ENCODE results near the gene DNAJC6. TPM values are rescaled to one million over a fixed set of nuclear protein-coding genes. Genes with fewer than 3 reads are reported as not detected.
"Not testable (repeated sequence)": the region's sequence is repeated elsewhere in the genome, so short reads cannot be mapped to it uniquely, and the experiment has no call there.

The DNAJC6 gene
- total RNA-seq, 4 donors from 2014 or later, result 0.11 to 1.3 (median 0.34) TPM

DNA sequence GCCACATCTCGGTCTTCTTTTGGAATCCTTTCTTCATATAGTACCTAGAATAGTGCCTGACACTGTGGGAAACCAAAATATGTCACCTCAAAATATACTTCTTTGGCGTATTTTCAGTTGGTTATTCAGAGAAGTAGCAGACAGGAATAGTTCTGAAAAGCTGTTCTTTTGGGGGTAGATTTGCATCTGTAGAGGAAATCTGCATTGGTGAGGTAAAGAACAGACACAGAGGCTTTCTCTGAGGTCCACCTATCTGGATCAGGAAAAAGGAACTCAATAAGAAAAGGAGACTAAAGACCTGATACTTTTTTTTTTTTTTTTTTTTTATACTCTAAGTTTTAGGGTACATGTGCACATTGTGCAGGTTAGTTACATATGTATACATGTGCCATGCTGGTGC is 134.3 kb downstream of the DNAJC6 start:
- TF ChIP-seq POLR2A (IDR thresholded peaks at IDR 0.05), result no peak
- TF ChIP-seq, protein P1, sequence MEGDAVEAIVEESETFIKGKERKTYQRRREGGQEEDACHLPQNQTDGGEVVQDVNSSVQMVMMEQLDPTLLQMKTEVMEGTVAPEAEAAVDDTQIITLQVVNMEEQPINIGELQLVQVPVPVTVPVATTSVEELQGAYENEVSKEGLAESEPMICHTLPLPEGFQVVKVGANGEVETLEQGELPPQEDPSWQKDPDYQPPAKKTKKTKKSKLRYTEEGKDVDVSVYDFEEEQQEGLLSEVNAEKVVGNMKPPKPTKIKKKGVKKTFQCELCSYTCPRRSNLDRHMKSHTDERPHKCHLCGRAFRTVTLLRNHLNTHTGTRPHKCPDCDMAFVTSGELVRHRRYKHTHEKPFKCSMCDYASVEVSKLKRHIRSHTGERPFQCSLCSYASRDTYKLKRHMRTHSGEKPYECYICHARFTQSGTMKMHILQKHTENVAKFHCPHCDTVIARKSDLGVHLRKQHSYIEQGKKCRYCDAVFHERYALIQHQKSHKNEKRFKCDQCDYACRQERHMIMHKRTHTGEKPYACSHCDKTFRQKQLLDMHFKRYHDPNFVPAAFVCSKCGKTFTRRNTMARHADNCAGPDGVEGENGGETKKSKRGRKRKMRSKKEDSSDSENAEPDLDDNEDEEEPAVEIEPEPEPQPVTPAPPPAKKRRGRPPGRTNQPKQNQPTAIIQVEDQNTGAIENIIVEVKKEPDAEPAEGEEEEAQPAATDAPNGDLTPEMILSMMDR (IDR thresholded peaks at IDR 0.05), result no peak
- intact Hi-C loops (cut with DNase I), result no loop called here
- WGBS, 2 donors, result 81 to 89% methylated on average over 2 of the region's 2 CpGs

DNA sequence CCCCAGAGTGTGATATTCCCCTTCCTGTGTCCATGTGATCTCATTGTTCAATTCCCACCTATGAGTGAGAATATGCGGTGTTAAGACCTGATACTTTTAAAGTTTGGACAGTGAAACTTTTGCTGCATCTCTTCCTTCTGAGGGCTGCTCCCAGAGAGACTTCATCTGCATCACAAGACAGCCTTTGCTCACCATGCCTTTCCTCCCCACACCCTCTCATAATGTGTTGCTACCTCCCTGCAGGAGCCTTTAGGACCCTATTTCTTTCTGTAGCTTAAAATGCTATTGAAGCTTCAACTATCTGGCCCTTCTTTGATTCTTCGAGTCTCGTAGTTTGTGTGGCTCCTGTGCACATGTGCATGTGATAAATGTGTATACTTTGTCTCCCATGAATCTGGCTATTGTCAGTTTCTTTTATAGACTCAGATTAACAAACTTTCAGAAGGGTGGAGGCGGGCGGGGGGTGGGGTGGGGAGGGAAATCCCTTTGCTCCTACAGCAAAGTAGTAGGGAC is 134.8 kb downstream of the DNAJC6 start:
- no peak overlapping the region for H3K4me3 ChIP-seq
- H3K9me3 ChIP-seq, result no peaks in the 10 kb centered on the region
- DNase-seq, result no peak
- H3K4me1 ChIP-seq, result no peaks in the 10 kb centered on the region
- H3K27me3 ChIP-seq, result no peaks in the 10 kb centered on the region
- intact Hi-C loops (cut with DNase I), result no loop called here
- H3K27ac ChIP-seq, result no peak overlapping the region
- WGBS, 2 donors, result 62 to 78% methylated on average over 4 to 5 of the region's 5 CpGs
- no peaks in the 10 kb centered on the region for H3K36me3 ChIP-seq
- no peak for TF ChIP-seq POLR2A (IDR thresholded peaks at IDR 0.05)
- TF ChIP-seq, protein P1 (IDR thresholded peaks at IDR 0.05), result no peak

More for the DNA sequence above, 134.3 kb downstream of the DNAJC6 start:
- H3K36me3 ChIP-seq, result no peaks in the 10 kb centered on the region
- H3K27ac ChIP-seq, result no peak overlapping the region
- H3K9me3 ChIP-seq, result no peaks in the 10 kb centered on the region
- H3K27me3 ChIP-seq, result no peaks in the 10 kb centered on the region
- no peak overlapping the region for H3K4me3 ChIP-seq
- no peak for DNase-seq
- no peaks in the 10 kb centered on the region for H3K4me1 ChIP-seq

DNA sequence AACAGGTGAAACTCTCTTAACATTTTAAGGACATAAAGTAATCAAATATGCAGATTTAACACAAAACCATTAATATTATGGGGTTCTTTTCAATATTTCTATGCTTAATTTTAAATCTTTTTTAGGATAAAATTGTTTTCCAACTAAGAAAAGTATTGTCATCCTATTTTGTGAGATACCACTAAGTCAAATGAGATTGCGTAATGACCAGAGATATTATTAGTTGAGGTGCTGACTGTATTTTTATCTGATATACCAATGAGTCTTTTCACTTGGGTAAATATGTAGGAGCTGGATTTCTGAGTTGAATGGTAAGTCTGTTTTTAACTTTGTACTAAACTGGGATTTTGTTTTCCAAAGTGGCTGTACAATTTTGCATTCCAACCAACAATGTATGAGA is 136.5 kb downstream of the DNAJC6 start:
- Histone ChIP-seq H3K27ac (no peak overlapping the region), H3K4me1 (no peaks in the 10 kb centered on the region), H3K4me3 (no peak overlapping the region), H3K27me3 (no peaks in the 10 kb centered on the region), H3K36me3 (no peaks in the 10 kb centered on the region), H3K9me3 (no peaks in the 10 kb centered on the region)
- TF ChIP-seq, protein P1 (IDR thresholded peaks at IDR 0.05), result no peak
- no peak for TF ChIP-seq POLR2A (IDR thresholded peaks at IDR 0.05)
- intact Hi-C loops (cut with DNase I), result no loop called here
- no peak for DNase-seq
- WGBS, 2 donors, result 93 to 95% methylated on average over 1 of the region's 1 CpG

DNA sequence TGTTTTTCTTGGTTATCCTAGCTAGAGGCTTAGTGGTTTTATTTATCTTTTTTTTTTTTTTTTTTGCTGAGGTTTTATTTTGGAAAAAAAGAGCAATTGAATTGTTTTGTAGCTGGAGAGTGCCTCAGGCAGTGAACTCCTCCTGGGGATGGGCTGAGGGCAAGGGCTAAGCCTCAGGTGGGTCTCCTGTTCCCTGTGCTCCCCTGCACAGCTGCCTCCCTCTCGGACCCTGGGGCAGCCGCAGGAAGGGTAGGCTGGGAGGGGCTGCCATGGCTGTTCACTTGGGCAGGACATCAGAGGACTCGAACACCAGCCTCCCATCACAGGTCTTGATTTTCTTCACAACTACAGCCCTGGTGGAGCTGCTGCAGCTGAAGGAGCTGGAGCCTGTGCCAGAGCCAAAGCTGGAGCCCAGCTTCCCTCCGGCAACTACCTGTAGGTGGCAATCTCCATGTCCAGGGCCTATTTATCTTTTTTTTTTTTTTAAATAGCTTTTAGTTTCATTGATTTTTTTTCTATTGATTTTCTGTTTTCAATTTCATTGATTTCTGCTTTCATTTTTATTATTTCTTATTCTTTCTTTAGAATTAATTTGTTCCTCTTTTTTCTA is 140.0 kb downstream of the DNAJC6 start:
- H3K4me3 ChIP-seq, result no peak overlapping the region
- no peaks in the 10 kb centered on the region for H3K9me3 ChIP-seq
- no peaks in the 10 kb centered on the region for H3K4me1 ChIP-seq
- no peak for DNase-seq
- no peaks in the 10 kb centered on the region for H3K36me3 ChIP-seq
- WGBS, 2 donors, result 57 to 100% methylated on average over 2 of the region's 4 CpGs
- H3K27me3 ChIP-seq, result no peaks in the 10 kb centered on the region
- TF ChIP-seq, protein P1 (IDR thresholded peaks at IDR 0.05), result no peak
- no peak overlapping the region for H3K27ac ChIP-seq
- intact Hi-C loops (cut with DNase I), result no loop called here

DNA sequence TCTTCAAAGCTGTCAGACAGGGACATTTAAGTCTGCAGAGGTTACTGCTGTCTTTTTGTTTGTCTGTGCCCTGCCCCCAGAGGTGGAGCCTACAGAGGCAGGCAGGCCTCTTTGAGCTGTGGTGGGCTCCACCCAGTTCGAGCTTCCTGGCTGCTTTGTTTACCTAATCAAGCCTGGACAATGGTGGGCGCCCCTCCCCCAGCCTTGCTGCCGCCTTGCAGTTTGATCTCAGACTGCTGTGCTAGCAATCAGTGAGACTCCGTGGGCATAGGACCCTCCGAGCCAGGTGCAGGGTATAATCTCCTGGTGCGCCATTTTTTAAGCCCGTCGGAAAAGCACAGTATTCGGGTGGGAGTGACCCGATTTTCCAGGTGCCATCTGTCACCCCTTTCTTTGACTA is 146.3 kb downstream of the DNAJC6 start:
- H3K4me1 ChIP-seq; H3K27me3 ChIP-seq; H3K4me3 ChIP-seq; H3K27ac ChIP-seq; H3K9me3 ChIP-seq; intact Hi-C loops (cut with DNase I); DNase-seq; H3K36me3 ChIP-seq: not testable (repeated sequence)
- 81% methylated on average over 7 of the region's 10 CpGs; no CpG with 5 or more reads in 1 of the 2 donors for WGBS, 2 donors

DNA sequence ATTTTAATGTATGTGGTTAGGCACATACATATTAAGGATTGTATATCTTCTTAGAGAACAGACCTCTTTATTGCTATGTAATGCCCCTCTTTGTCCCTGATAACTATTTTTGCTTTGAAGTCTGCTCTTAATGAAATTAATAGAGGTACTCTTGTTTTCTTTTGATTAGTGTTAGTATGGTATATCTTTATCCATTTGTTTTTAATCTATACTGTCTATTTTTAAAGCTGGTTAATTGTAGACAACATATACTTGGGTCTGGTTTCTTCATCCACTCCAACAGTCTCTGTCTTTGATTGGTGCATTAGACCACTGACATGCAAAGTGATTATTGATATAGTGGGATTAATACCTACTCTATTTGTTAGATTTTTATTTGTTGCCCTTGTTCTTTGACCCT is 147.1 kb downstream of the DNAJC6 start:
- H3K27ac ChIP-seq, result no peak overlapping the region
- H3K4me3 ChIP-seq, result no peak overlapping the region
- peaks cover 0 to 4% (median 0%) of the 10 kb centered on the region in 3 donors for H3K4me1 ChIP-seq
- intact Hi-C loops (cut with DNase I), result no loop called here
- no peaks in the 10 kb centered on the region for H3K27me3 ChIP-seq
- no peaks in the 10 kb centered on the region for H3K9me3 ChIP-seq
- no peak for DNase-seq
- TF ChIP-seq, protein P1 (IDR thresholded peaks at IDR 0.05), result no peak
- TF ChIP-seq POLR2A (IDR thresholded peaks at IDR 0.05), result no peak
- H3K36me3 ChIP-seq, result no peaks in the 10 kb centered on the region

Data from esophagus squamous epithelium (tissue), 5 donors.